Raji (cell line): Measurements from ENCODE around the gene PRIMPOL.

ENCODE experiments used
- POLR2A ChIP-seq: IDR thresholded peaks from 2 replicates; pipeline ENCODE4 v1.6.1; 2011; ENCODE audit warnings: low read depth, low read length, control low read depth; ENCODE audit not compliant: insufficient read depth

Gene PRIMPOL

DNA sequence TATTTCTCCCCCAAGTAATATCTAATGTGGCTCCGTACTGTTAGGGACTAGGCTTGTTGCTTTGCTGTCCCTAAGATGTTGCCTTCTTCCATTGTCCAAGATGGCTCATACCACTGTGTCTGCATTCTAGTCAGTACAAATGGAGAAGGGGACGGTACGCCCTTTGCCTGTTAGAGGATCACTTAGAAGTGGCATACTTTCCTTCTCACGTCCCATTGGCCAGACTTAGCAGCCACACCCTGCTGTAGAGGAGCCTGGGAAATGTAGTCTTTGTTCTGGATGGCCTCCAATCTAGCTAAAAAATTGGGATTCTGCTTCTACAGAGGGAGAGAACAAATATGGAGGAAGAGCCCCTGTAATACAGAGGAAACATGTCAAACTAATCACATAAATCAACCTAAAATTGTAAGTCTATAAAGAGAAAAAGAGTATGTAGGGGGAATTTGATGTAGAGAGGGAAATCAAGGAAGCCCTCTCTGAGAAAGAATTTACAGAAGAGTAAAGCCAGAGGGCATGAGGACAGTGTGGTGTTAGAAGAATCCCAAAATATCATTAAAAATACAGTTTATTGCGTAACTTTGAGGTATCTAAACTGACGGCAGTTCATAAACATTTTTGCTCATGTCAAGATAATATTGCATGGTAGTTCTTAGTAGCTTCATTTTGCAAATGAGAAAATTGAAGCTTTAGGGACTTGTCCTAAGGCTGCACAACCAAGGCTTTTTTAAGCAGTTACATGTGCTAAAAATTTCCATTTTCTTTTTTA, 15.1 kb downstream of the PRIMPOL start:
- TF ChIP-seq POLR2A, result no peak

DNA sequence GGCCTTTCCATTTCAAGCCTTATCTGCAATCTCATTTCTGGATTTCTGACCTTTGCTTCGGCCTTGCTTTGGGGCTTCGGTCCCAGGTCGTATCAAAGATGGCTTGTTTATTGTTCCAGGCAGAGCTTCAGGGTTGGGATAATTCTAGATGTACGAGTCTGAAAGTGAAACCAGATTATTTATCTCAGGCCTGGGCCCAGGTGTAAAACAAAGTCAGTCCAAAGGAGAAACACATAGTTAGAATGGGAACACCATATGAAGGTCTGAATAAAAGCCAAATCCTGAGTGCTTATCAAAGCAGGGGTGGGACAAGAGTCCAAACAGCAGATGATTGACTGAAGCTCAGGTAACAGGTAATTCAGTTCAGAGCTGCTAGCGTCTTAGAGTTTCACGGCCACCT, 17.1 kb downstream of the PRIMPOL start:
- TF ChIP-seq POLR2A, result no peak

DNA sequence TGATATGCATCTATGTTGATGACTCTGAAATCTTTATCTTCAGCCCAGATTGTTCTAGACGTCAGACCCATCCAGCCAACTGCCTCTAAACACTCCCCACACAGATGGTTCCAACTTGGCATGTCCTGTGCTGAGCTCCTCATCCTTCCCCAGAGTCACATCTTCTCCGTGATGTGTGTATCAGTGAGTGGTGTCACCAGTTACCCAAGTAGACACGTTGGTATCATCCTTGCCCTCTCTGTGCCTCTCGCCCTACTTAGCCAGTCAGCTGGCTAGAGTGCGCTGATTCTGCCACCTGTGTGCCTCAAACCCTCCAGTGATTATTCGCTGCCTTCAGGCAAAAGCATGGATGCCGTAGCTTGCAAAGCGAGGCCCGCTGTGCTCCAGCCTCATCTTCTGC, 18.6 kb downstream of the PRIMPOL start:
- no peak for TF ChIP-seq POLR2A

GRCh38 chr4:184668511-184669114, 19.1 kb downstream of the PRIMPOL start:
- no peak for TF ChIP-seq POLR2A

DNA sequence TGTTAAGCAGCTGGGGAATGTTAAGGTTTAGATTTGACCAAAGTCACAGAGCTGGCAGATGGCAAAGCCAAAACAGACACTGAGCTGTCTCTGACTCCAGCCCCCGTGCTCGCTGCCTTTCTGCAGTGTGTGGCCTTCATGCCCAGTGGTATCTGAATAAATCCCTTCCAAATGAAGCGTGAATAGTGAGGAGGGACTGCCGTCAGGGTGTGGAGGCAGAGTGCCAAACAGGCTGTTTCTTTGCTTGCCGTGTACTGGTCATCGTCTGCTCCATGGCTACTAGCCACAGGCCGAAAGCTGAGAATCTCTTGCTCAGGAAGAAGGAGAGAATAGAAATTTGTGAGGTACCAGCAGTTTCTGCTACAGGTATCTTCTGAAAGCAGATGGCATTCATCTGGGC, 19.7 kb downstream of the PRIMPOL start:
- TF ChIP-seq POLR2A, result no peak

DNA sequence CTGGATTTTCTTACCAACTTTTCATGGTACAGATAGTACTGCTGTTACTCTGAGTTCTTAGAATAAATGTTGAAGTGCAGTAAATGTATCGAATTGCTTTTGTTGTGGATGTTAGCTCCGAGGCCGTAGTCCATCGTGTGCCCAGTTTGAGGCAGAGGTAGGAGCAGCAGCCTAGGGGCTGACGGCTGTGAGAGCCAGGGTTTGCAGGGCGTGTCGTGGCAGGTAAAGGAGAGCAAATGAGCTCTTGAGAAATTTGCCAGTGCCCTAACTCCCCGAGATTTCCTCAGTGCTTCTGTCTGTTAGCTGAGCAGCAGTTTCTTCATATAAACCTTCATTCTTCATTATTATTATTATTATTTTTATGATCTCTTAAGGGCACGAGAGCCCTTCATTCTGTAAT, 21.6 kb downstream of the PRIMPOL start:
- no peak for TF ChIP-seq POLR2A

DNA sequence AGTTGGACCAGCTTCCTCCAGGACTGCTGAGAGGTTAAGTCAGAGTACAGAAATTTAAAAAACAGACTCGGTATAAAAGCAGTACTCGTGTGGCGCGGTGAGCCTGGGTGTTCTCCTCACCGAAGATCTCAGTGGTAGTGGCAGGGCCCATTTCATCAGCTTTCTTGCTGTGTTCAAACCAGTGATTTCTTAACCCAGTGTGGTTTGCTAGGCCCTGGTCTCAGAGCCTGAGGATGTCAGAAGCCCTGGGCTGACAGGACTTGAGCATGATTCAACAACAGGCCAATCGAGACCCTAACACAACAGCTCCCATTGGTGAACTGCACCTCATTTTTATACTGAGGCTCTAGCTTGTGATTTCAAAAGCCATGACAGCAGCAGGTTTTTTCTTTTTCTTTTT, 23.2 kb downstream of the PRIMPOL start:
- TF ChIP-seq POLR2A, result no peak

- TF ChIP-seq POLR2A, result no peak
Measured at GRCh38 chr4:184674011-184674410, 24.5 kb downstream of the PRIMPOL start.

- TF ChIP-seq POLR2A, result no peak
Measured at GRCh38 chr4:184675018-184675417, 25.5 kb downstream of the PRIMPOL start.

DNA sequence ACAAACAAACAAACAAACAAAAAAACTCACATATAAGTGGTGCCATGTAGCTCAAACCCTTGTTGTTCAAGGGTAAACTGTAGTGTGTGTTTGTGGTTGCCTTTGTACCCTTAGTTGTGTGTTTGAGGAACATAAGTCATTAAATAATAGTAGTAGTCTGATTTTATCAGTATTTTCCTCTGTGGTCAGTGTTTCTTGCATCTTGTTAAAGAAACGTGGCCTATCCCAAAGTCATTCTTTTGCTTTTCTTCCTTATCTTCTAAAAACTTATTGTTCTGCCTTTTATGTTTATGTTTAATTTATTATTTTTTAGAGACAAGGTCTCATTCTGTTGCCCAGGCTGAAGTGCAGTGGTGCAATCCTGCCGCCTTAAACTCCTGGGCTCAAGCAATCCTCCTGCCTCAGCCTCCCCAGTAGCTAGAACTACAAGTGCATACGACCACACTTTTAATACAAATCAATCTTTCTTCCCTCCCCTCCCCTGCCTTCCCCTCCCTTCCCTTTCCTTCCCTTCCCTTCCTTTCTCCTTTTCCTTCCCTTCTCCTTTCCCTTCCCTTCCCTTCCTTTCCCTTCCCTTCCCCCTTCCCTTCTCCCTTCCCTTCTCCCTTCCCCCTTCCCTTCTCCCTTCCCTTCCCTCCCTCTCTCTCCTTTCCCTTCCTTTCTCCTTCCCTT, 26.4 kb downstream of the PRIMPOL start:
- TF ChIP-seq POLR2A, result no peak

- TF ChIP-seq POLR2A, result no peak
Measured at GRCh38 chr4:184680698-184681097, 31.2 kb downstream of the PRIMPOL start.

DNA sequence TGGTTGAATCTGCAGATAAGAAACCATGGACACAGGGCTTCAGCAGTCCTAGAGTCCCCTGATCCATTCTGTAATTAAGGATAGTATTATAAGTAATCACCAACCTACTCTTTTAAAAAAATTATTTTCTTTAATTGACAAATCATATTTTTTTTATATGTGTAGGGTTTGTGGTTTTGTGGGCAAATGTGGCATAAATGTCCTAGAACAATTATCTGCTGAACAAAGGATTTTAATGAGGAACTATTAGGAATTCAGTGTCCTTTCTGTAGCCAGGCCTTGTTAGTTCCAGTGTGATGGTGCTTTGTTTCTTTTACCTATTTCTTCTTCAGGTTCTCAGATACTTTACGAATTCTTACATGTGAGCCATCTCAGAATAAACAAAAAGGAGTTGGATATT, 32.4 kb downstream of the PRIMPOL start:
- TF ChIP-seq POLR2A, result no peak

GRCh38 chr4:184684491-184685189, 35.1 kb downstream of the PRIMPOL start:
- no peak for TF ChIP-seq POLR2A

DNA sequence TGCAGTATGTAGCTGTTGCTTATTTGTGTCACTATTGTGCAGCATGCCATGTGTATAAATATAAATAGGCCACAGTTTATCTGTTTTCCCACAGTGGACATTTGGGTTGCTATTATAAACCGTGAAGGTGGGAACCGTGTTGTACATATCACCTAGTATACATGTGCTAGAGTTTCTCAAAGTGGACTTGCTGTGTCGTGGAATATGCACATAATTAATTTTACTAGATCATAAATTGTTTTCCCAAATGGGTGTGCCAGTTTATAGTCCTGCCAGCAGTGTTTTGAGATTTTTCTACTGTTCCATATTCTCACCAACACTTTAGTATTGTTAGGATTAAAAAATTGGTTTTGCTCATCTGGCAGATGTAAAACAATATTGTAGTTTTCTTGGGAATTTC, 38.5 kb downstream of the PRIMPOL start:
- TF ChIP-seq POLR2A, result no peak

DNA sequence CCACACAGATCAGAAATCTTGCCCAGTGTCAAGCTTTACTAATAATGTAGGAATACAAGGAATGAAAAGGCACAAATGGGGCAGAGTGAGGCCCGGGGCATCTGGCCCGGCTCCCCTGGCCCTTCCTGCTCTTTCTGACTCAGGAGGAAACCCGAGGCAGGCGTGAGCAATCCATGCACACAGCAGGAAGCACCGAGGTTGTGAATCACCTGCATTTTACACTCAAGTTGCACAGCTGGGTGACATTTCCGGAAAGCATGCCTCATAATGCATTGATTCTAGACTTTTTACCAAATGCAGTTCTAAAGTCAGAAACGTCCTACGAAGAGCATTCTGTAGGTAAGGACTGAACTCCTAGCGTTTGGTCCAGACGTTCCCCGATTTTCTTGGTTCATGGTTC, 38.9 kb downstream of the PRIMPOL start:
- no peak for TF ChIP-seq POLR2A

GRCh38 chr4:184689681-184690080, 40.1 kb downstream of the PRIMPOL start:
- no peak for TF ChIP-seq POLR2A
